ENCODE data around the gene PITRM1.

PITRM1 gene

DNA sequence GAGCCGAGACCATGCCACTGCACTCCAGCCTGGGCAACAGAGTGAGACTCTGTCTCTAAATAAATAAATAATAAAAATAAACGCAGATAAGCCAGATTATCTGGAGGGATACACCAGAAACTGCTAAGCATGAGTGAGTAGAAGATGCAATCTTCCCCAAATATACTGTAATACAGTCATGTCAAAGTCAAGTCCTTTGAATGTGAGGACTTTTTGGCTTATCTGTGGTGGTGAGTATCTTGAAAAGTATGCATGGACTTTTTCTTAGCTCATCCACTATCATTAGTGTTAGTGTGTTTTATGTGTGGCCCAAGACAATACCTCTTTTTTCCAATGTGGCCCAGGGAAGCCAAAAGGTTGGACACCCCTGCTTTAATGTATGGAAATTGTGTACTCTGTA, 44.7 kb upstream of the PITRM1 start:
- no peak overlapping the region for H3K27ac Mint-ChIP-seq
- H3K9me3 Mint-ChIP-seq = no peaks in the 10 kb centered on the region
- H3K27me3 Mint-ChIP-seq (ENCODE audit: low read depth) = peaks cover 15% of the 10 kb centered on the region
- peaks cover 26% of the 10 kb centered on the region for H3K4me1 Mint-ChIP-seq
- no peaks in the 10 kb centered on the region for H3K36me3 Mint-ChIP-seq (ENCODE audit: low read depth)
- TF ChIP-seq, protein P1, sequence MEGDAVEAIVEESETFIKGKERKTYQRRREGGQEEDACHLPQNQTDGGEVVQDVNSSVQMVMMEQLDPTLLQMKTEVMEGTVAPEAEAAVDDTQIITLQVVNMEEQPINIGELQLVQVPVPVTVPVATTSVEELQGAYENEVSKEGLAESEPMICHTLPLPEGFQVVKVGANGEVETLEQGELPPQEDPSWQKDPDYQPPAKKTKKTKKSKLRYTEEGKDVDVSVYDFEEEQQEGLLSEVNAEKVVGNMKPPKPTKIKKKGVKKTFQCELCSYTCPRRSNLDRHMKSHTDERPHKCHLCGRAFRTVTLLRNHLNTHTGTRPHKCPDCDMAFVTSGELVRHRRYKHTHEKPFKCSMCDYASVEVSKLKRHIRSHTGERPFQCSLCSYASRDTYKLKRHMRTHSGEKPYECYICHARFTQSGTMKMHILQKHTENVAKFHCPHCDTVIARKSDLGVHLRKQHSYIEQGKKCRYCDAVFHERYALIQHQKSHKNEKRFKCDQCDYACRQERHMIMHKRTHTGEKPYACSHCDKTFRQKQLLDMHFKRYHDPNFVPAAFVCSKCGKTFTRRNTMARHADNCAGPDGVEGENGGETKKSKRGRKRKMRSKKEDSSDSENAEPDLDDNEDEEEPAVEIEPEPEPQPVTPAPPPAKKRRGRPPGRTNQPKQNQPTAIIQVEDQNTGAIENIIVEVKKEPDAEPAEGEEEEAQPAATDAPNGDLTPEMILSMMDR (IDR thresholded peaks at IDR 0.05; ENCODE audit: unreplicated experiment in 3 of 3) = no peak
- H3K4me3 Mint-ChIP-seq = no peak overlapping the region

DNA sequence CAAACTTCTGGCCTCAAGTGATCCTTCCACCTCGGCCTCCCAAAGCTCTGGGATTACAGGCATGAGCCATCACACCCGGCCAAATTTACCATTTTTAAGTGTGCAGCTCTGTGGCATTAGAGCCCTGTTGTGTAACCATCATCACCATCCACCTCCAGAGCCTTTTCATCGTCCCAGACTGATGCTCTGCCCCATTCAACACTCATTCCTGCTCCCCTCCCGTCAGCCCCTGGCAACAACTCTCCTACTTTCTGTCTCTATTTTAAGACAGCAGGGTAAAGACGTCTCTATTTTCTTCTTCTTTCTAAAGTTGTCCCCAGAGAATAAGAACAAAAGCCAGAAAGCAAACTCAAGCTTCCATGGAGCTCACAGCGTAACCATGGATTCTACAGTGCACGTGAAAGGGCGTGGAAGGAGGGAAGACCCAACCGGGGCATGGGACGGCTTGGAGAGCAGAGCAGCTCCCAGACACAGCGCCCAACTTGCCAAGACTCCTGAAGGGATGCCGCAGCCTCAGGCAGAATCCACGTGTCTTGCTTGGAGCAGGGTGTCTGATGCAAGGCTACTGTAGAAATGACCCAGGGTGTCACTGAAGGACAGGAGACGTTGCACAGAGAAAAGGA, 42.7 kb upstream of the PITRM1 start:
- H3K27me3 Mint-ChIP-seq (ENCODE audit: low read depth) = peaks cover 15% of the 10 kb centered on the region
- TF ChIP-seq, protein P1 (IDR thresholded peaks at IDR 0.05; ENCODE audit: unreplicated experiment in 3 of 3) = no peak
- H3K4me1 Mint-ChIP-seq = peaks cover 31% of the 10 kb centered on the region
- no peaks in the 10 kb centered on the region for H3K36me3 Mint-ChIP-seq (ENCODE audit: low read depth)
- peak overlapping the region; percentile 46 to 83 (median 65) for H3K27ac Mint-ChIP-seq
- H3K4me3 Mint-ChIP-seq = no peak overlapping the region
- no peaks in the 10 kb centered on the region for H3K9me3 Mint-ChIP-seq

DNA sequence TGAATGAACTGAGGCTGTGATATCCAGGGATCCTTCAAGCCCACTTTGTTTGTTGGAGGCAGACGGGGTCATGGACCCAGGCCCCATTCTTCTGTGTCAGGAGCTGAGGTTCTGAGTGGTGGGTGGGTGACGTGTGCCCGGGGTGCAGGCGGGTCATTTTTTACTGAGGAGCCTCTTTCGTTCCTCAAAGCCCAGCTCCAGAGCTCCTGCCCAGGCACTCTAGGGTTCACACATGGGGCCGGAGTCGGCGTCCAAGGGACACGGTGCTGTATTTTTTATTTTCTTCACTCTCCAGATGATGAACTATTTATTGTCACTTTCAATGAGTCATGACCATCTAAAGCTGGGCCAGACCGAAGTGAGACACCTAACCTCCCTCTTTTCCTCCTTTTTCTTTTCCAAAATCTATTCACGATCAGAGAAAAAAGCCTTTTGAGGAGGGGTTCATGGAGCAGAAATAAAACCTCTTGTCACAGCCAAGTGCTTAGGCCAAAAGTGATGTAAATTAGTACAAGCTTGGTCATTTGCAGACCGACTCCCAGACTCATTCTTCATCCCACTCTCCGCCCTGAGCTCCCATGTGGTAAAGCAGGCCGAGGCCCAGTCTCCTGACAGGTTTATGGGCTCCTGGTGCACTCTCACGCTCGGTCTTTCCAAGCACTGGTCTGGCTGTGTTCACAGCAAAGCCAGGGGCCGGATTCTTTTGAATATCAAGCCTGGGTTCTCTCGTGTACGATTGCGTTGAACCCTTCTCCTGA, 41.4 kb upstream of the PITRM1 start:
- Mint-ChIP-seq H3K27me3 (ENCODE audit: low read depth) (peaks cover 19% of the 10 kb centered on the region), H3K36me3 (ENCODE audit: low read depth) (no peaks in the 10 kb centered on the region), H3K27ac (peak overlapping the region; percentile 75 to 93 (median 83)), H3K4me3 (no peak overlapping the region), H3K4me1 (peaks cover 37% of the 10 kb centered on the region), H3K9me3 (no peaks in the 10 kb centered on the region)
- TF ChIP-seq, protein P1 (IDR thresholded peaks at IDR 0.05; ENCODE audit: unreplicated experiment in 3 of 3) = no peak

DNA sequence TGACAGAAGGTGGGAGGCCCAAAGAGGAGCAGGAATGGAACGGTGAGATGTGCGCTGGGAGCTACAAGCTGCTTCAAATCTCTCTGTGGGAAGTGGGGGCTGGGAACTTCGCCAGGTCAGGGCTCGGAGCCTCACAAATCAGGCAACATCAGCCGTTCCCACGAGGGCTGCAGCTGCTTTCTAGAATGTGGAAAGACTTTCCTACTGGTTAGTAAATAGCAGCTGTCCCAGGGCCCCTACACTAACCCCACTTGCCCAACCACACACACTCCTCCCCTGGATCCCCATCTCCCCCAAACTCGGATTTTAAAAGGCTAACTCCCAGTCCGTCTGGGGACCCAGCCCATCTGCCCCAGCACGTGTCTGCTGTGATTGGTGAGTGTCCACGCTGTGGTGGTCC, 40.6 kb upstream of the PITRM1 start:
- TF ChIP-seq, protein P1 (IDR thresholded peaks at IDR 0.05; ENCODE audit: unreplicated experiment in 3 of 3) = no peak
- Mint-ChIP-seq H3K36me3 (ENCODE audit: low read depth) (no peaks in the 10 kb centered on the region), H3K27ac (peak overlapping the region; percentile 75 to 93 (median 83)), H3K4me3 (no peak overlapping the region), H3K4me1 (peaks cover 37% of the 10 kb centered on the region), H3K9me3 (no peaks in the 10 kb centered on the region), H3K27me3 (ENCODE audit: low read depth) (peaks cover 20% of the 10 kb centered on the region)

DNA sequence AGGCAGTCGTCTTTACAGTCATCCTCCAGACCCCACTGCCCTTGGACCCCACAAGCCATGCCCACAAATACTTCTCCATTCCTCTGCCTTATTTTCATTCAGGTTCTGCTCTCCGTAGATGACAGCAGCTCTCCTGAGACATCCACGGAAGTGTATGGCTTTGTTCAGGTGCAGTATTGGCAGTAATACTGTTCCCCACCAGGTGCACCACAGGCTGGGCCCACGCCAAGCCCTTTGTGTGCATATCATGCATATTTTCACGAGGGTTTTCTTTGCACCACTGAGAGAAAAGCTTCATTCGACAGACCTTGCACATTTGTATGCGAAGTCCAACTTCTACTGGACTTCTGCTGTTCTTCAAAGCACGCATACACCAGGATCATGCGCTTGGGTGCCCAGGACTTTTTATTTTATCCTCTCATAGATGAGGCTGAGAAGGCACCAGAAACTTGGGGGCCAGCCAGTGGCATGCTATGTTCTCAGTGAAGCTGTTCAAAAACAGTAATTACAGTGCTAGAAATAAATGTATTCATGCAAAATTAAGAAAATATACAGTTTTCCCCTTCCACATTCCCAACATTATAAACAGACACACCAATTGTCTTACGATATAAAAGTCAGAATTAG, 37.8 kb upstream of the PITRM1 start:
- peaks cover 48% of the 10 kb centered on the region for H3K4me1 Mint-ChIP-seq
- no peak overlapping the region for H3K4me3 Mint-ChIP-seq
- TF ChIP-seq, protein P1 (IDR thresholded peaks at IDR 0.05; ENCODE audit: unreplicated experiment in 3 of 3) = no peak
- peaks cover 12% of the 10 kb centered on the region for H3K27me3 Mint-ChIP-seq (ENCODE audit: low read depth)
- H3K36me3 Mint-ChIP-seq (ENCODE audit: low read depth) = no peaks in the 10 kb centered on the region
- peak overlapping the region in 1 of 3 experiments; percentile 26 for H3K27ac Mint-ChIP-seq
- no peaks in the 10 kb centered on the region for H3K9me3 Mint-ChIP-seq
